ENCODE measurements around the gene FIBP. TPM values are rescaled to one million over a fixed set of nuclear protein-coding genes. Genes with fewer than 3 reads are reported as not detected.
"Not testable (repeated sequence)": the region's sequence is repeated elsewhere in the genome, so short reads cannot be mapped to it uniquely, and the experiment has no call there.

Gene FIBP
- total and polyA plus RNA-seq, 2 experiments from 2014 or later: 200 to 201 TPM

GRCh38 chr11:65850217-65851082, 37.8 kb downstream of the FIBP start:
- 61 to 66% methylated on average over 17 to 20 of the region's 20 CpGs for WGBS, 2 experiments (ENCODE audit: low coverage in 1 of 2, low lambda C conversion rate in 2 of 2, missing lambda C conversion rate in 2 of 2)
- Histone ChIP-seq H3K27ac (no peak overlapping the region), H2AFZ (no peak overlapping the region), H3F3A (ENCODE audit: insufficient read depth) (peaks cover 46% of the 10 kb centered on the region), H3K27me3 (replicated peaks; ENCODE audit: insufficient read depth) (no peaks in the 10 kb centered on the region), H4K20me1 (ENCODE audit: insufficient read depth) (peaks cover 12% of the 10 kb centered on the region; the same call in 1 of the 2 replicates), H3K9me2 (ENCODE audit: insufficient read depth) (no peaks in the 10 kb centered on the region), H3K79me2 (ENCODE audit: insufficient read depth) (peaks cover 27% of the 10 kb centered on the region), H3K9me3 (ENCODE audit: low read depth) (no peaks in the 10 kb centered on the region), H3K36me3 (ENCODE audit: low read depth) (peaks cover 31% of the 10 kb centered on the region), H3K4me1 (ENCODE audit: insufficient read depth) (no peaks in the 10 kb centered on the region), H3K4me3 (no peak overlapping the region), H3K4me2 (ENCODE audit: unreplicated experiment) (no peak overlapping the region), H3K9ac (no peak overlapping the region)
- DNase-seq: no peak
- in situ Hi-C loops (cut with MboI): no loop called here
- TF ChIP-seq EZH2phosphoT487 (IDR thresholded peaks at IDR 0.05; ENCODE audit: insufficient read depth, low read depth) (no peak), EZH2 (IDR thresholded peaks at IDR 0.05; ENCODE audit: insufficient read depth, poor library complexity, severe bottlenecking) (no peak)

GRCh38 chr11:65849771-65850216, 38.5 kb downstream of the FIBP start:
- Histone ChIP-seq H3K4me2 (ENCODE audit: unreplicated experiment) (no peak overlapping the region), H3K4me1 (ENCODE audit: insufficient read depth) (no peaks in the 10 kb centered on the region), H3K4me3 (no peak overlapping the region), H3K36me3 (ENCODE audit: low read depth) (peaks cover 24% of the 10 kb centered on the region), H3K9me2 (ENCODE audit: insufficient read depth) (no peaks in the 10 kb centered on the region), H3K9ac (no peak overlapping the region), H3K27me3 (replicated peaks; ENCODE audit: insufficient read depth) (no peaks in the 10 kb centered on the region), H3K9me3 (ENCODE audit: low read depth) (no peaks in the 10 kb centered on the region), H3K27ac (no peak overlapping the region), H4K20me1 (ENCODE audit: insufficient read depth) (peaks cover 12% of the 10 kb centered on the region; the same call in 1 of the 2 replicates), H2AFZ (no peak overlapping the region), H3F3A (ENCODE audit: insufficient read depth) (peaks cover 41% of the 10 kb centered on the region), H3K79me2 (ENCODE audit: insufficient read depth) (peaks cover 21% of the 10 kb centered on the region)
- DNase-seq: no peak
- WGBS, 2 experiments (ENCODE audit: low coverage in 1 of 2, low lambda C conversion rate in 2 of 2, missing lambda C conversion rate in 2 of 2): 19 to 27% methylated on average over 16 of the region's 16 CpGs
- TF ChIP-seq EZH2phosphoT487 (IDR thresholded peaks at IDR 0.05; ENCODE audit: insufficient read depth, low read depth): no peak
- TF ChIP-seq EZH2 (IDR thresholded peaks at IDR 0.05; ENCODE audit: insufficient read depth, poor library complexity, severe bottlenecking): no peak
- in situ Hi-C loops (cut with MboI): no loop called here

GRCh38 chr11:65849366-65849765, 38.9 kb downstream of the FIBP start:
- WGBS, 2 experiments (ENCODE audit: low coverage in 1 of 2, low lambda C conversion rate in 2 of 2, missing lambda C conversion rate in 2 of 2): 74 to 76% methylated on average over 8 of the region's 8 CpGs
- H3K27ac ChIP-seq: no peak overlapping the region
- H2AFZ ChIP-seq: no peak overlapping the region
- H3K9ac ChIP-seq: no peak overlapping the region
- peaks cover 7% of the 10 kb centered on the region; the same call in 1 of the 2 replicates for H4K20me1 ChIP-seq (ENCODE audit: insufficient read depth)
- H3K79me2 ChIP-seq (ENCODE audit: insufficient read depth): peaks cover 16% of the 10 kb centered on the region
- no peaks in the 10 kb centered on the region for H3K27me3 ChIP-seq (replicated peaks; ENCODE audit: insufficient read depth)
- H3K4me1 ChIP-seq (ENCODE audit: insufficient read depth): no peaks in the 10 kb centered on the region
- H3K9me3 ChIP-seq (ENCODE audit: low read depth): no peaks in the 10 kb centered on the region
- H3F3A ChIP-seq (ENCODE audit: insufficient read depth): peaks cover 36% of the 10 kb centered on the region
- H3K9me2 ChIP-seq (ENCODE audit: insufficient read depth): no peaks in the 10 kb centered on the region
- TF ChIP-seq EZH2phosphoT487 (IDR thresholded peaks at IDR 0.05; ENCODE audit: insufficient read depth, low read depth) (no peak), EZH2 (IDR thresholded peaks at IDR 0.05; ENCODE audit: insufficient read depth, poor library complexity, severe bottlenecking) (no peak)
- no peak overlapping the region for H3K4me2 ChIP-seq (ENCODE audit: unreplicated experiment)
- H3K36me3 ChIP-seq (ENCODE audit: low read depth): peaks cover 20% of the 10 kb centered on the region
- no peak for DNase-seq
- in situ Hi-C loops (cut with MboI): no loop called here
- H3K4me3 ChIP-seq: no peak overlapping the region

DNA sequence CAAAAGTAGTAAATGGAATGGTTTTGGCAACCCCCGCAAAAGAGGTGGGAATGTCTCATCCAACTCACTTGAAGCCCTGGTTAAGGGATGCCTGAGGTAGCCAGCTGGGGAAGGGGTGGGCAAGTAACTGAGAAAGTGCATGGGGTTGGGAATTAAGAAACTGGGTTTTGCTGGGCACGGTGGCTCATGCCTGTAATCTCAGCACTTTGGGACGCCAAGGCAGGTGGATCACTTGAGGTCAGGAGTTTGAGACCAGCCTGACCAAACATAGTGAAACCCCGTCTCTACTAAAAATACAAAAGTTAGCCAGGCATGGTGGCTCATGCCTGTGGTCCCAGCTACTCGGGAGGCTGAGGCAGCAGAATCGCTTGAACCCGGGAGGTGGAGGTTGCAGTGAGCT, 39.6 kb downstream of the FIBP start:
- H3K27me3 ChIP-seq (replicated peaks; ENCODE audit: insufficient read depth); H3K27ac ChIP-seq; H2AFZ ChIP-seq; H3K79me2 ChIP-seq (ENCODE audit: insufficient read depth); H3K9me2 ChIP-seq (ENCODE audit: insufficient read depth); H3K4me1 ChIP-seq (ENCODE audit: insufficient read depth); DNase-seq; in situ Hi-C loops (cut with MboI); H3K9me3 ChIP-seq (ENCODE audit: low read depth); H3K9ac ChIP-seq; H3K4me3 ChIP-seq; H4K20me1 ChIP-seq (ENCODE audit: insufficient read depth); H3K4me2 ChIP-seq (ENCODE audit: unreplicated experiment): not testable (repeated sequence)
- Histone ChIP-seq H3F3A (ENCODE audit: insufficient read depth) (peaks cover 30% of the 10 kb centered on the region), H3K36me3 (ENCODE audit: low read depth) (peaks cover 13% of the 10 kb centered on the region)
- WGBS, 2 experiments (ENCODE audit: low coverage in 1 of 2, low lambda C conversion rate in 2 of 2, missing lambda C conversion rate in 2 of 2): 65 to 70% methylated on average over 7 of the region's 7 CpGs

All from GM23248 (cell line).